Measurements from ENCODE around the gene NKIRAS1.
"Not testable (repeated sequence)": the region's sequence is repeated elsewhere in the genome, so short reads cannot be mapped to it uniquely, and the experiment has no call there.

NKIRAS1 gene

GRCh38 chr3:23863060-23863459 is 53.7 kb downstream of the NKIRAS1 start:
- Histone ChIP-seq H3K4me1 (ENCODE audit: control insufficient read depth, insufficient read depth, low read length) (peaks cover 19% of the 10 kb centered on the region), H3K27me3 (ENCODE audit: control insufficient read depth, insufficient read depth, low read length, poor library complexity, severe bottlenecking) (no peaks in the 10 kb centered on the region), H3K27ac (ENCODE audit: insufficient read depth, low read depth, low read length, poor library complexity, severe bottlenecking) (no peak overlapping the region), H3K36me3 (ENCODE audit: control insufficient read depth, insufficient read depth, low read length) (no peaks in the 10 kb centered on the region), H3K9me3 (ENCODE audit: control insufficient read depth, low read length) (no peaks in the 10 kb centered on the region), H3K4me3 (ENCODE audit: insufficient read depth, low read depth, low read length) (no peak overlapping the region)
- WGBS, 2 experiments = 83% methylated on average over 1 of the region's 1 CpG; no CpG with 5 or more reads in 1 of the 2 experiments

- 93% methylated on average over 9 of the region's 9 CpGs for WGBS, 2 experiments
- no peaks in the 10 kb centered on the region for H3K36me3 ChIP-seq (ENCODE audit: control insufficient read depth, insufficient read depth, low read length)
- no peaks in the 10 kb centered on the region for H3K27me3 ChIP-seq (ENCODE audit: control insufficient read depth, insufficient read depth, low read length, poor library complexity, severe bottlenecking)
- no peak overlapping the region for H3K4me3 ChIP-seq (ENCODE audit: insufficient read depth, low read depth, low read length)
- peaks cover 19% of the 10 kb centered on the region for H3K4me1 ChIP-seq (ENCODE audit: control insufficient read depth, insufficient read depth, low read length)
- no peaks in the 10 kb centered on the region for H3K9me3 ChIP-seq (ENCODE audit: control insufficient read depth, low read length)
- no peak overlapping the region for H3K27ac ChIP-seq (ENCODE audit: insufficient read depth, low read depth, low read length, poor library complexity, severe bottlenecking)
Observed at GRCh38 chr3:23861689-23862088, 55.1 kb downstream of the NKIRAS1 start.

GRCh38 chr3:23859839-23860382 is 56.9 kb downstream of the NKIRAS1 start:
- H3K4me3 ChIP-seq (ENCODE audit: insufficient read depth, low read depth, low read length) = no peak overlapping the region
- no peaks in the 10 kb centered on the region for H3K36me3 ChIP-seq (ENCODE audit: control insufficient read depth, insufficient read depth, low read length)
- peaks cover 4% of the 10 kb centered on the region for H3K4me1 ChIP-seq (ENCODE audit: control insufficient read depth, insufficient read depth, low read length)
- H3K27me3 ChIP-seq (ENCODE audit: control insufficient read depth, insufficient read depth, low read length, poor library complexity, severe bottlenecking) = no peaks in the 10 kb centered on the region
- H3K27ac ChIP-seq (ENCODE audit: insufficient read depth, low read depth, low read length, poor library complexity, severe bottlenecking) = no peak overlapping the region
- WGBS, 2 experiments = 94 to 95% methylated on average over 7 of the region's 7 CpGs
- no peaks in the 10 kb centered on the region for H3K9me3 ChIP-seq (ENCODE audit: control insufficient read depth, low read length)

- Histone ChIP-seq H3K4me1 (ENCODE audit: control insufficient read depth, insufficient read depth, low read length) (no peaks in the 10 kb centered on the region), H3K27me3 (ENCODE audit: control insufficient read depth, insufficient read depth, low read length, poor library complexity, severe bottlenecking) (no peaks in the 10 kb centered on the region), H3K36me3 (ENCODE audit: control insufficient read depth, insufficient read depth, low read length) (no peaks in the 10 kb centered on the region), H3K4me3 (ENCODE audit: insufficient read depth, low read depth, low read length) (no peak overlapping the region), H3K27ac (ENCODE audit: insufficient read depth, low read depth, low read length, poor library complexity, severe bottlenecking) (no peak overlapping the region), H3K9me3 (ENCODE audit: control insufficient read depth, low read length) (no peaks in the 10 kb centered on the region)
- 76 to 81% methylated on average over 1 of the region's 1 CpG for WGBS, 2 experiments
Observed at GRCh38 chr3:23859012-23859743, 57.6 kb downstream of the NKIRAS1 start.

- peaks cover 6% of the 10 kb centered on the region for H3K36me3 ChIP-seq (ENCODE audit: control insufficient read depth, insufficient read depth, low read length)
- no peaks in the 10 kb centered on the region for H3K4me1 ChIP-seq (ENCODE audit: control insufficient read depth, insufficient read depth, low read length)
- H3K9me3 ChIP-seq (ENCODE audit: control insufficient read depth, low read length) = no peaks in the 10 kb centered on the region
- H3K4me3 ChIP-seq (ENCODE audit: insufficient read depth, low read depth, low read length) = no peak overlapping the region
- H3K27me3 ChIP-seq (ENCODE audit: control insufficient read depth, insufficient read depth, low read length, poor library complexity, severe bottlenecking) = no peaks in the 10 kb centered on the region
- no peak overlapping the region for H3K27ac ChIP-seq (ENCODE audit: insufficient read depth, low read depth, low read length, poor library complexity, severe bottlenecking)
- 85 to 93% methylated on average over 2 to 3 of the region's 3 CpGs for WGBS, 2 experiments
Observed at GRCh38 chr3:23856286-23856685, 60.5 kb downstream of the NKIRAS1 start.

- not testable (repeated sequence) for H3K27ac ChIP-seq (ENCODE audit: insufficient read depth, low read depth, low read length, poor library complexity, severe bottlenecking); H3K9me3 ChIP-seq (ENCODE audit: control insufficient read depth, low read length); H3K27me3 ChIP-seq (ENCODE audit: control insufficient read depth, insufficient read depth, low read length, poor library complexity, severe bottlenecking); H3K4me3 ChIP-seq (ENCODE audit: insufficient read depth, low read depth, low read length); H3K4me1 ChIP-seq (ENCODE audit: control insufficient read depth, insufficient read depth, low read length); H3K36me3 ChIP-seq (ENCODE audit: control insufficient read depth, insufficient read depth, low read length)
- WGBS, 2 experiments = 84 to 100% methylated on average over 2 of the region's 2 CpGs
Observed at GRCh38 chr3:23849462-23849861, 67.3 kb downstream of the NKIRAS1 start.

GRCh38 chr3:23845326-23846216 is 71.2 kb downstream of the NKIRAS1 start:
- 100% methylated on average over 1 of the region's 5 CpGs for WGBS, 2 experiments
- Histone ChIP-seq H3K9me3 (ENCODE audit: control insufficient read depth, low read length) (no peaks in the 10 kb centered on the region), H3K27ac (ENCODE audit: insufficient read depth, low read depth, low read length, poor library complexity, severe bottlenecking) (no peak overlapping the region), H3K4me1 (ENCODE audit: control insufficient read depth, insufficient read depth, low read length) (peaks cover 1% of the 10 kb centered on the region), H3K27me3 (ENCODE audit: control insufficient read depth, insufficient read depth, low read length, poor library complexity, severe bottlenecking) (no peaks in the 10 kb centered on the region), H3K36me3 (ENCODE audit: control insufficient read depth, insufficient read depth, low read length) (no peaks in the 10 kb centered on the region), H3K4me3 (ENCODE audit: insufficient read depth, low read depth, low read length) (no peak overlapping the region)

- WGBS, 2 experiments = 94 to 100% methylated on average over 2 of the region's 3 CpGs
- no peak overlapping the region for H3K4me3 ChIP-seq (ENCODE audit: insufficient read depth, low read depth, low read length)
- H3K9me3 ChIP-seq (ENCODE audit: control insufficient read depth, low read length) = no peaks in the 10 kb centered on the region
- H3K4me1 ChIP-seq (ENCODE audit: control insufficient read depth, insufficient read depth, low read length) = peaks cover 8% of the 10 kb centered on the region
- no peaks in the 10 kb centered on the region for H3K36me3 ChIP-seq (ENCODE audit: control insufficient read depth, insufficient read depth, low read length)
- no peaks in the 10 kb centered on the region for H3K27me3 ChIP-seq (ENCODE audit: control insufficient read depth, insufficient read depth, low read length, poor library complexity, severe bottlenecking)
- no peak overlapping the region for H3K27ac ChIP-seq (ENCODE audit: insufficient read depth, low read depth, low read length, poor library complexity, severe bottlenecking)
Observed at GRCh38 chr3:23843869-23844268, 72.9 kb downstream of the NKIRAS1 start.

Measured in ectodermal cell (in vitro differentiated cells).